Fibroblast of the aortic adventitia (primary cell): Measurements from ENCODE around the gene OXER1. TPM values are rescaled to one million over a fixed set of nuclear protein-coding genes. Genes with fewer than 3 reads are reported as not detected.

Experiments
- DNase-seq: peaks from one replicate; pipeline ENCODE4 v3.0.0-alpha.2; 2010; ENCODE audit warnings: low read depth
- H3K4me3 ChIP-seq: 2 replicates; pipeline ENCODE4 v1.5.1; 2011; ENCODE audit warnings: low read depth, mild to moderate bottlenecking, control low read depth, low read length, moderate library complexity
- CTCF ChIP-seq: IDR thresholded peaks from 2 replicates; pipeline ENCODE4 v1.5.1; 2011; ENCODE audit warnings: mild to moderate bottlenecking, low read length, control low read depth, inconsistent platforms; ENCODE audit not compliant: insufficient read depth
- total RNA-seq: library from RNA; depleted of rRNA; stranded (reverse); fragments of >200 nt; gene quantifications from 2 replicates; pipeline ENCODE4 v1.2.3, GENCODE V29; 2012; ENCODE audit warnings: low replicate concordance

OXER1 gene, protein sequence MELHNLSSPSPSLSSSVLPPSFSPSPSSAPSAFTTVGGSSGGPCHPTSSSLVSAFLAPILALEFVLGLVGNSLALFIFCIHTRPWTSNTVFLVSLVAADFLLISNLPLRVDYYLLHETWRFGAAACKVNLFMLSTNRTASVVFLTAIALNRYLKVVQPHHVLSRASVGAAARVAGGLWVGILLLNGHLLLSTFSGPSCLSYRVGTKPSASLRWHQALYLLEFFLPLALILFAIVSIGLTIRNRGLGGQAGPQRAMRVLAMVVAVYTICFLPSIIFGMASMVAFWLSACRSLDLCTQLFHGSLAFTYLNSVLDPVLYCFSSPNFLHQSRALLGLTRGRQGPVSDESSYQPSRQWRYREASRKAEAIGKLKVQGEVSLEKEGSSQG
- total RNA-seq, result 0.27 TPM in 1 of 2 replicates, not detected in the other

DNA sequence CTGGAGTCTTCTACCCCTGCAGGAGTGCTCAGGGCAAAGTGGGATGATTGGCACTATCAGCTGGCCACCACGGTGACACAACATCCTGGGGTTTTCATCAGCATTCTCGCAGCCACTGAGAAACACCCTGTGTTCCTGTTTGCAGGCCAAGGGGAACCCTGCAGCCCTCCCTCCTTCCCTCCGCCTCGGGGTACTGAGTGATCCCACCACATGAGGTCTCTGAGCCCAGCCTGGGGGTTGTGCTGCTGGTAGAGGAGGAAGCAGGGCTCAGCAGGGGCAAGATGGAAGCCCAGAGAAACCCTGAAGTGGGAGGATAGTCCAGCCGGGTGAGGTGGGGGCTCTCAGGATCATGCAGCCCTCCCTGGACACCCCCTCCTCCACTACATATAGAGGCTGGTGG is at the start of gene OXER1:
Gene OXER1 (minus strand): TSS at position 40 of the 400 bp plus-strand sequence. CDS start 73 bp downstream, outside the sequence.
- H3K4me3 ChIP-seq, result no peak within 1 kb of the TSS
- no peak for DNase-seq
- no peak for TF ChIP-seq CTCF

DNA sequence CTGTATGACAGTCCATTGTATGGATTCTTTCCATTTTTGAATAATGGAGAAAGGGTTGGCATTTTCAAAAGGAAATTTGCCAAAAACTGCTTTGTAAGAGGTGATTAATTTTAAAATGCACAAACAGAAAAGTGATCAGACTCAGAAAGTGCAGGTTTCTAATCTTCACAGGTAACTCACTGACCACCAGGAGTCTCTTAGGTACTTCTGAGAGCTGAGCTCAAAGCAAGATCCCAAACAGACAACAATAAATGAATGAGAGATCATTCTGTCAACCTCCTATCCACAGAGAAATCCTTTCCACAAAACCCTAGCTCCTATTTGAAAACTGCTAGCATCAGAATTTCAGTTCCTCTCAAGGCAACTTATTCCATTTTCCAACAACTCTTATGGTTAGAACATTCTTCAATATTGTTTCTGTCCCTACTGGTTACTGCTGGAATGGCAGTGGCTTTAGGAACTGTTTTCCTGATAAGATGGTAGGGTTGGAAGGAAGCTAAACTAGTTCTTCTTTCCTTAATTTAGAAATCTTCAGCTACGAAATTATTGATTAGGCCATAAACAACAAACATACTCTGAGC is 49.1 kb upstream of the OXER1 start:
- peak; percentile 70 for TF ChIP-seq CTCF
- peak; percentile 44 for DNase-seq
- no peak overlapping the region for H3K4me3 ChIP-seq

DNA sequence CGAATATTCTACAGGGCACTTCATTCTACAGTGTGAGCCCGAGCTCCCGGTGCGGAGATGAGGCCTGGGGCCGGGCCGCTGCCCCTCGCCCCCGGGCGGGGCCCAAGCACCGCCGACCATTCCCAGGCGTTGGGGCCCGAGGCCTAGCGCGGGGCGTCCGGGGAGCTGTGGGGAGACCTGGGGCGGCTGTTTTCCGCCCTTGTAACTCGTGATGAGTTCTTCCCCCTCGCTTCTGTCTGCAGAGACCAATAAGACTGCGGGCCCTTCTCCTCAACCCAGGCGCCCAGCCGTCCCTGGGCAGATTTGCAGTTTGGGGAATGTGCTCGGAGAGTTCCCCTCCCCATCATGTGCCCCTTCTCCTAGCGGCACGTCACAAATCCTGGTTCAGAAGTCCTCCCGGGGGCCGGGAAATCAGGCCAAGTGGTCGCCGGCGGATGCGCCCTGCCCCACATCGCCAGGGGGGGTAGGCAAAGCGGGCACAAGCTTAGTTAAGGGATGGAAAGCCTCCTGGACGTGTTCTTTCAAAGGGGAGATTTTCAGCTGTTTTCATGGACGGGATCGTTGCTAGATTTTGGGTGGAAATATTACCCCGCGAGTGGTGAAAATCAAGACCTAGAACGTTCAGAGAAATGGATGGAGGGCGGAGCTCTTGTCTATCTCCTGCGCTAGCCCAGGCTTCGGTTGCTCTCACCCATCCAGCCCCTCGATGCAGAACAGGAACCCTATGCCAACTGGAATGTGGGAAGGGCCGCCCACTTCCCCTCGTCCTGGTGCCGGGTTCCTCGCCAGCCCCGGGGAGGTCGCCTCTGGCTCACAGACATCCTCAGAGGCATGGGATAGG is 47.3 kb upstream of the OXER1 start:
- peak; percentile 54 for DNase-seq
- peak overlapping the region; percentile 63 for H3K4me3 ChIP-seq
- TF ChIP-seq CTCF, result no peak

- peak; percentile 98 for DNase-seq
- peak overlapping the region; percentile 72 for H3K4me3 ChIP-seq
- peak; percentile 12 for TF ChIP-seq CTCF
These were observed 46.4 kb upstream of the OXER1 start for GRCh38 chr2:42810121-42810970.

- peak; percentile 47 for TF ChIP-seq CTCF
- H3K4me3 ChIP-seq, result peak overlapping the region; percentile 72
- DNase-seq, result peak; percentile 79
These were observed 45.8 kb upstream of the OXER1 start for GRCh38 chr2:42809819-42810120.
